ENCODE measurements around the gene ZBTB6. TPM values are rescaled to one million over a fixed set of nuclear protein-coding genes. Genes with fewer than 3 reads are reported as not detected.
A peak's percentile ranks its signal among the peaks of the same experiment; 100 is the strongest.
"Not testable (repeated sequence)": the region's sequence is repeated elsewhere in the genome, so short reads cannot be mapped to it uniquely, and the experiment has no call there.

ZBTB6 gene
- total and polyA plus RNA-seq, 2 donors (not counting 1 experiment from before 2014, with no cell fraction given) = 8.5 to 16.3 TPM

GRCh38 chr9:122922713-122923112 is 9.6 kb upstream of the ZBTB6 start:
- no peak overlapping the region for H2AFZ ChIP-seq (ENCODE audit: low read length)
- TF ChIP-seq EZH2 (IDR thresholded peaks at IDR 0.05; ENCODE audit: low read length, missing control alignments) (no peak), CTCF (conservative IDR thresholded peaks at IDR 0.05 in 1 of 2, IDR thresholded peaks at IDR 0.05 in 1 of 2; ENCODE audit: low read depth in 1 of 2, low read length in 2 of 2) (no peak)
- no peaks in the 10 kb centered on the region for H3K4me1 ChIP-seq (ENCODE audit: control insufficient read depth, extremely low read depth, insufficient read depth, low read length)
- no peaks in the 10 kb centered on the region for H3K9me3 ChIP-seq (ENCODE audit: control insufficient read depth, insufficient read depth, low read depth, low read length)
- no peaks in the 10 kb centered on the region for H4K20me1 ChIP-seq (ENCODE audit: control insufficient read depth, extremely low read depth, insufficient read depth, low read length)
- no peak overlapping the region for H3K4me2 ChIP-seq (ENCODE audit: extremely low read depth, insufficient read depth, low read length)
- H3K4me3 ChIP-seq (replicated peaks in 1 of 4; ENCODE audit: control extremely low read depth in 1 of 4, insufficient read depth in 1 of 4, low read depth in 3 of 4, low read length in 4 of 4) = no peak overlapping the region
- peaks cover 7% of the 10 kb centered on the region for H3K79me2 ChIP-seq (ENCODE audit: control insufficient read depth, insufficient read depth, low read length)
- no peak overlapping the region for H3K9ac ChIP-seq (ENCODE audit: insufficient read depth, low read length)
- no peak overlapping the region for H3K27ac ChIP-seq (ENCODE audit: insufficient read depth, low read length)
- no peak for DNase-seq (ENCODE audit: low read depth in 2 of 2)
- no peaks in the 10 kb centered on the region for H3K36me3 ChIP-seq (ENCODE audit: control insufficient read depth, insufficient read depth, low read length)
- H3K27me3 ChIP-seq (ENCODE audit: control insufficient read depth, insufficient read depth, low read length) = no peaks in the 10 kb centered on the region

- H3K4me3 ChIP-seq (replicated peaks in 1 of 4; ENCODE audit: control extremely low read depth in 1 of 4, insufficient read depth in 1 of 4, low read depth in 3 of 4, low read length in 4 of 4) = no peak overlapping the region
Observed at GRCh38 chr9:122918310-122918709, 5.2 kb upstream of the ZBTB6 start.

GRCh38 chr9:122912671-122912963 is 506 bp downstream of the ZBTB6 start:
- H3K27me3 ChIP-seq (ENCODE audit: control insufficient read depth, insufficient read depth, low read length) = no peaks in the 10 kb centered on the region
- no peaks in the 10 kb centered on the region for H4K20me1 ChIP-seq (ENCODE audit: control insufficient read depth, extremely low read depth, insufficient read depth, low read length)
- peak overlapping the region; percentile 96 for H2AFZ ChIP-seq (ENCODE audit: low read length)
- H3K36me3 ChIP-seq (ENCODE audit: control insufficient read depth, insufficient read depth, low read length) = peaks cover 6% of the 10 kb centered on the region
- H3K79me2 ChIP-seq (ENCODE audit: control insufficient read depth, insufficient read depth, low read length) = peaks cover 27% of the 10 kb centered on the region
- H3K4me3 ChIP-seq (replicated peaks in 1 of 4; ENCODE audit: control extremely low read depth in 1 of 4, insufficient read depth in 1 of 4, low read depth in 3 of 4, low read length in 4 of 4) = peak overlapping the region; percentile 95 to 99 (median 98)
- no peaks in the 10 kb centered on the region for H3K9me3 ChIP-seq (ENCODE audit: control insufficient read depth, insufficient read depth, low read depth, low read length)
- DNase-seq (ENCODE audit: low read depth in 2 of 2) = no peak
- peak overlapping the region; percentile 96 for H3K27ac ChIP-seq (ENCODE audit: insufficient read depth, low read length)
- H3K4me1 ChIP-seq (ENCODE audit: control insufficient read depth, extremely low read depth, insufficient read depth, low read length) = no peaks in the 10 kb centered on the region
- H3K4me2 ChIP-seq (ENCODE audit: extremely low read depth, insufficient read depth, low read length) = peak overlapping the region; percentile 53
- TF ChIP-seq CTCF (conservative IDR thresholded peaks at IDR 0.05 in 1 of 2, IDR thresholded peaks at IDR 0.05 in 1 of 2; ENCODE audit: low read depth in 1 of 2, low read length in 2 of 2) (no peak), EZH2 (IDR thresholded peaks at IDR 0.05; ENCODE audit: low read length, missing control alignments) (no peak)
- H3K9ac ChIP-seq (ENCODE audit: insufficient read depth, low read length) = peak overlapping the region; percentile 79

More at GRCh38 chr9:122918310-122918709, 5.2 kb upstream of the ZBTB6 start:
- Histone ChIP-seq H3K9me3 (ENCODE audit: control insufficient read depth, insufficient read depth, low read depth, low read length) (no peaks in the 10 kb centered on the region), H3K27ac (ENCODE audit: insufficient read depth, low read length) (no peak overlapping the region), H3K4me2 (ENCODE audit: extremely low read depth, insufficient read depth, low read length) (no peak overlapping the region), H3K9ac (ENCODE audit: insufficient read depth, low read length) (no peak overlapping the region), H4K20me1 (ENCODE audit: control insufficient read depth, extremely low read depth, insufficient read depth, low read length) (no peaks in the 10 kb centered on the region), H3K79me2 (ENCODE audit: control insufficient read depth, insufficient read depth, low read length) (peaks cover 2% of the 10 kb centered on the region), H3K27me3 (ENCODE audit: control insufficient read depth, insufficient read depth, low read length) (no peaks in the 10 kb centered on the region), H3K4me1 (ENCODE audit: control insufficient read depth, extremely low read depth, insufficient read depth, low read length) (no peaks in the 10 kb centered on the region), H2AFZ (ENCODE audit: low read length) (no peak overlapping the region), H3K36me3 (ENCODE audit: control insufficient read depth, insufficient read depth, low read length) (no peaks in the 10 kb centered on the region)
- TF ChIP-seq EZH2 (IDR thresholded peaks at IDR 0.05; ENCODE audit: low read length, missing control alignments) (no peak), CTCF (conservative IDR thresholded peaks at IDR 0.05 in 1 of 2, IDR thresholded peaks at IDR 0.05 in 1 of 2; ENCODE audit: low read depth in 1 of 2, low read length in 2 of 2) (no peak)
- DNase-seq (ENCODE audit: low read depth in 2 of 2) = no peak

GRCh38 chr9:122906122-122906521 is 7.0 kb downstream of the ZBTB6 start:
- Histone ChIP-seq H3K79me2 (ENCODE audit: control insufficient read depth, insufficient read depth, low read length) (peaks cover 46% of the 10 kb centered on the region), H3K4me2 (ENCODE audit: extremely low read depth, insufficient read depth, low read length) (peak overlapping the region; percentile 69)
- H3K4me1 ChIP-seq (ENCODE audit: control insufficient read depth, extremely low read depth, insufficient read depth, low read length); H3K27ac ChIP-seq (ENCODE audit: insufficient read depth, low read length); H3K36me3 ChIP-seq (ENCODE audit: control insufficient read depth, insufficient read depth, low read length); H3K27me3 ChIP-seq (ENCODE audit: control insufficient read depth, insufficient read depth, low read length); H2AFZ ChIP-seq (ENCODE audit: low read length); H3K9ac ChIP-seq (ENCODE audit: insufficient read depth, low read length); DNase-seq (ENCODE audit: low read depth in 2 of 2); H4K20me1 ChIP-seq (ENCODE audit: control insufficient read depth, extremely low read depth, insufficient read depth, low read length); H3K9me3 ChIP-seq (ENCODE audit: control insufficient read depth, insufficient read depth, low read depth, low read length); H3K4me3 ChIP-seq (replicated peaks in 1 of 4; ENCODE audit: control extremely low read depth in 1 of 4, insufficient read depth in 1 of 4, low read depth in 3 of 4, low read length in 4 of 4): not testable (repeated sequence)
